Measurements from ENCODE around the gene EPB41L5.

- TF ChIP-seq GATA3 (IDR thresholded peaks at IDR 0.05; ENCODE audit: low read depth, low read length), result no peak
- no peak for TF ChIP-seq GATA2 (IDR thresholded peaks at IDR 0.05; ENCODE audit: low read depth, low read length)
Observed at GRCh38 chr2:120218181-120218580, 205.3 kb downstream of the EPB41L5 start.

Data from SH-SY5Y (cell line).